Stimulated activated CD8-positive, alpha-beta memory T cell treated with anti-CD3 and anti-CD28 coated beads, Interleukin-7, amount 100 ng/mL, for 4 hours (primary cell): ENCODE data around the gene UCP3.
"Not testable (repeated sequence)": the region's sequence is repeated elsewhere in the genome, so short reads cannot be mapped to it uniquely, and the experiment has no call there.

Experiments
- DNase-seq, 2 donors: peaks; one replicate each; pipeline ENCODE4 v3.0.0-alpha.2; 2020; ENCODE audit warnings: low read depth in 2 of 2

UCP3 gene

DNA sequence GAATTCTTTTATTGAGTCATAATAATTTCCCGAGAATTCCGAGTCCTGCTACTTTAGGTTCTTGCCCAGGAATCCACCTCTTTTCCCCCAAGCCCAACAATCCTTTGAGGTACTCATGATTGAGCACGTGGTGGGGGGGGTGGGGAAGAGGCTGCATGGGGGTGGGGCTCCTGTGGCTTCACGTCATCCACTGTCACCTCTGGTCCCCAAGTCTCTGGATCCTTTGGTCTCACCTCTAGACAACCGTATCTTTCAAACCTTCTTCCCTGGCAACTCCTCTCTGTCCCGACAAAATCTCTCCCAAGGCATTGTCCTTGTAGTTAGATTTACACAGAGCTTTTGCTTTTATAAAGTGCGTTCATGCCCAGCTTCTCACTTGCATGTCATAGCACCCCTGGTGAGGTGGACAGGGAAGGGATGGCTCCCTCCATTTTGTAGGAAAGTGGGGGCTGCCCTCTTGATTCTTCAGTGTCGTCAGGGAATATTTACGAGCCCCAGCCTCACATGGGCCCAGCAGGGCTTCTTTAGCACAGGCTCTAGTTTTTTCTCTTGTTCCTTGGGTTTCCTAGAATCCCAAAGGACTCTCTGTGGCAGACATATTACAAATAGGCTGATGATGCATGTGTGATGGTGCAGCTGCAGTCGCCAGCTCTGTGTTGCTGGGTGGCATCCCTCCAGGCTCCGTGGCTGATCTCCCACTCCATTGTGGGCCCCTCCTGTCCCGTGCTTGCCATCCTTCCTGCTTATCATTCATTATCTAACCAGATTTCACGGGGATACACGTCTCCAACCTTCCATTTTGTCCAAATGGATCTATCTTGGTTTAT is 8.4 kb downstream of the UCP3 start:
- DNase-seq = no peak

- no peak for DNase-seq
Observed at GRCh38 chr11:73999581-74000306, 9.1 kb downstream of the UCP3 start.

DNA sequence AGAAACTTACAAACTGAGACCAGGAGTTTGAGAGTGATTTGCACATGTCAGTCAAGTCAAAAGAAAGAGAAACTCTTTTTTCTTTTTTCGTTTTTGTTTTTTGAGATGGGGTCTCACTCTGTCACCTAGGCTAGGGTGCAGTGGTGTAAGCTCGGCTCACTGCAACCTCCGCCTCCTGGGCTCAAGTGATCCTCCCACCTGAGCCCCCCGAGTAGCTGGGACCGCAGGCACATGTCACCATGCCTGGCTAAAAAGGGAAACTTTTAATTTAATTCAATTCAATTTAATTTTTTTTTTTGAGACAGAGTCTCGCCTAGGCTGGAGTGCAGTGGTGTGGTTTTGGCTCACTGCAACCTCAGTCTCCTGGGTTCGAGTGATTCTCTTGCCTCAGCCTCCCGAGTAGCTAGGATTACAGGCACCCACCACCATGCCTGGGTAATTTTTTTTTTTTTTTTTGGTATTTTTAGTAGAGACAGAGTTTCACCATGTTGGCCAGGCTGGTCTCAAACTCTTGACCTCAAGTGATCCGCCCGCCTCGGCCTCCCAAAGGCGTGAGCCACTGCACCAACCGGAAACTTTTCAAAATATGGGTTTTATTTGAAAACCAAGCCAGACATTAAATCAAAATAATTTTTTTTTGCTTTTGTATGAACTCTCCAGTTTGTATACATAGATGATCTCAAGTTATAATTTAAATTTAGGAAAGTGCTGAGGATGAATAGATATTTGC is 9.9 kb downstream of the UCP3 start:
- no peak for DNase-seq

- DNase-seq = no peak
Observed at GRCh38 chr11:73997120-73997770, 11.6 kb downstream of the UCP3 start.

- no peak for DNase-seq
Observed at GRCh38 chr11:73996161-73996747, 12.6 kb downstream of the UCP3 start.

- no peak for DNase-seq
Observed at GRCh38 chr11:73995731-73996130, 13.2 kb downstream of the UCP3 start.

DNA sequence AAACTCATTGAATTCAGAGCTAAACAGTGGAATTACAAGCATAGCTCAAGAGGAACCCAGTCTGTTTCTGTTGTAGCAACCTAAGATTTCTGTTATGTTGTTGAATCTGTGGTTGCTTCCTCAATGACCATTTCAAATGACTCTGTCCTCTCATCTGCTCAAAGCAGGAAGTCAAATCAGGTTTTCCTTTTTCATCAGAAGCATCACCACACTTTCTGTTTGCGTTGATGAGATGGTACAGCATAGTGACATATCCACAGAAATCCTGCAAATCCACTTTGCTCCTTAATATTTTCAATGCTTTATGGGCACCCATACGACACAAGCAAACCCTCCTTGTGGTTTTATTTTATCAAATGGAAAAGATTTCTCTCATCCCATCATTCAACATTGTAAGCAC is 13.6 kb downstream of the UCP3 start:
- no peak for DNase-seq

DNA sequence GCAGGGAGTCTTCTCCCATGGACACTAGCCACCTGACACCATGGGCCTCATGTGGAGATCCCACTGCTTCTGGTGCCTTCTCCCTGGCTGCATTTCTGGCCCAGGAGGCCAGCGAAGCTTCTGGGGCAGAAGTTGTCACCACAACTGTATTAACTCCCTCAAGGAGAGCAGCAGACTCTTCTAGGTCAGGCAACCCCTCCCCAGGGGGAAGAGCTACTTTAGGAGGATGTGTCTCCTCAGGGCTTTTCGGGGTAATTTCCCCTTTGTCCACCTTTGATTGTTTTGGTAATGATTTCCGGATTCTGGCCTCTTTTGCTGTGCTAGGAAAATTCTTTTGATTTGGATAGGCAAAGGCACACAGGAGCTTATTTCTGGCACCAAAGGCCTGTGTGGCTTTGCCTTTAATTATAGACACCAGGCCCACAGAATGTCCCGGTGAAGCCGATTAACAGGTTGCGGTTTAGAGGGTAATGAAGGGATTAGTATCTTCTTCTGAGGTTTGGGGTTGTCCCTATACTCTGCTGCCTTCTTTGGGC is 17.3 kb downstream of the UCP3 start:
- no peak for DNase-seq

GRCh38 chr11:73990730-73991129 is 18.2 kb downstream of the UCP3 start:
- no peak for DNase-seq

- no peak for DNase-seq
Observed at GRCh38 chr11:73989156-73989555, 19.7 kb downstream of the UCP3 start.

GRCh38 chr11:73988227-73988626 is 20.7 kb downstream of the UCP3 start:
- no peak for DNase-seq

GRCh38 chr11:73985661-73986060 is 23.2 kb downstream of the UCP3 start:
- DNase-seq = not testable (repeated sequence)

DNA sequence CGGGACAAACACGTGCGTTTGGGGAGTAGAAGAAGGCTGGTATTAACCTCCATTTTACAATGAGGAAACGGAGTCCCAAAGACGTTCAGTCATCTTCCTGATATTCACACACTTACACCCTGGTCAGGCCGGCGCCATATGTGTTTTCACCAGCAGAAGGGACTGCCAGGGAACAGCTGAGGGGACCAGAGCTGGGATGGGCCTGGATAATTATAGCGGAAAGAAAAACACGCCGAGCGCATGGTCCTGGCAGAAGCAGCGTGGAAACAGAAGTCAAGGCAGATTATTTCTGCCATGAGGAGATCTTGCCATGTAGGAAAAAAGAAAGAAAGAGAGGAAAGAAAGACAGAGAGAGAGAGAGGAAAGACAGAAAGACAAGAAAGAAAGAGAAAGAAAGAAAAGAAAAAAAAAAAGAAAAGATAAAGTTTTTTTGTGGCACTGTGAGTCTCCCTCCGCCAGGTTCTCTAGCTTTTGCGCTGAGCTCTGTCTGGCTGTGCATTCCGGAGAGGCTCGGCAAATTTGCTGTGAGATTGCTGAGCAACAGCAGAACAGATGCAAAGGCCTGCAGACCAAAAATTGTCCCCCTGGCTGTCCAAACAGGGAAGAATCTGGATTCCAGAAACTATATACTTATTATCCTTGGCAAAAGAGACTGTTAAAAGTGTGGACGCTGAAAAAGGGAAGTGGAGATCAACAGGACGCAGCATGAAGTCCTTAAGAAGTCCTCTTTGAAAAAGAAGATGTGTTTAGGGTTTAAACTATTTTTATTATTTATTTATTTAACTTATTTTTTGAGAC is 24.9 kb downstream of the UCP3 start:
- no peak for DNase-seq

DNA sequence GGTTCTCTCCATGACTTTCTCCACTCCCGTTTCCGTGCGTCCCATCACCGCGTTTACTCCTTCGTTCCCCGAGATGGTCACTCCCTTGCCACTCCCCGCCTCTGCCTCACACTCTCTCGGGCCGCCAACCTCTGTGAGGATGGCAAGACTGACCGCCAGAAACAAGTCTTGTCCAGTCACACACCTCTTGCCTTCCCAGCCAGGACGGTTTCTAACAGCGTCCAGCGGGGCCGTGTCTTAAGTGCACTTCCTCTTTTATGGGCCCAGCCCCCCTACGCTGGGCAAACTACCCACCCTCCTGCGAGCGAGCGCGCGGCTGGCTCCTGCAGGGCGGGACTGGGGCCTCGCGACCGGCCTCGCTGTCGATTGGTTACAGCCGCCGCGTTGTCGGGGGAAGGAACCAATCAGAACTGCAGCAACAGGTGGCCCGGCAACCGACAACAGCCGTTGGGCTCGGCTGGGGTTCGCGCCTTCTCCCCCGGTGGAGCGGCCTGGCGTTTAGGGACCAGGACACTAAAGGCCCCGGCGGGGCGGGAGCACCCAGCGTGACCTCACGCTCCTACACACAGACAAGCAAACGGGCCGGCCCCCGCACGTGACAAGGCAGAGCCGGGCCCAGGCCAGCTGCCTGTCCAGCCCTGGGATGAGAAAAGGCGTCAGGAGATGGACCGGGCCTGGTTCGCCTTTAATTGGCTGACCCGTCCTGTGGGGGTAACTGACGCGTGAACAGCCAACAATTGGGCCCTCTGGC is 25.7 kb downstream of the UCP3 start:
- peak; percentile 87 to 91 for DNase-seq

DNA sequence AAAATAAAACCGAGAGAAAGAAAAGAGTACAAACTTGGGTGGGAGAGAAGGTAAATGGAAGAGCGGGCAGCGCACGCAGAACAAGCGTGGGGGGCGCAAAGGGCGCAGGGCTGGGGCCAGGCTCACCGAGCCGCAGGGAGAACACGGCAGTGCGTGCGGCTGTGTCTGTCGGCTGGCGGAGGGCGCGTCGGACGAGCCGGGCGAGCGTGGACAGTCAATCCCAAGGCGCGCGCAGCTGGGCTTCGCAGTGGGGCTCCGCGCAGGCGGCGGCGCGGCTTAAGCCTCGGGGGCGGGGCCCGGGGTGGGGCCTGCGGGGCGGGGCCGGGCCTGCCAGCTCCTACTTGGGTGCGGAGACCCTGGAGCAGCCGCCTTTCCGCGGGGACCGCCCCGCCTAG is 26.3 kb downstream of the UCP3 start, which contains the start of gene UCP2:
Gene UCP2, minus strand, starts transcription at position 249 of the 395 bp plus-strand sequence. CDS start 4,465 bp downstream, outside the sequence.
- DNase-seq = peak; percentile 49 to 79

GRCh38 chr11:73981051-73981805 is 27.7 kb downstream of the UCP3 start:
- DNase-seq = no peak

DNA sequence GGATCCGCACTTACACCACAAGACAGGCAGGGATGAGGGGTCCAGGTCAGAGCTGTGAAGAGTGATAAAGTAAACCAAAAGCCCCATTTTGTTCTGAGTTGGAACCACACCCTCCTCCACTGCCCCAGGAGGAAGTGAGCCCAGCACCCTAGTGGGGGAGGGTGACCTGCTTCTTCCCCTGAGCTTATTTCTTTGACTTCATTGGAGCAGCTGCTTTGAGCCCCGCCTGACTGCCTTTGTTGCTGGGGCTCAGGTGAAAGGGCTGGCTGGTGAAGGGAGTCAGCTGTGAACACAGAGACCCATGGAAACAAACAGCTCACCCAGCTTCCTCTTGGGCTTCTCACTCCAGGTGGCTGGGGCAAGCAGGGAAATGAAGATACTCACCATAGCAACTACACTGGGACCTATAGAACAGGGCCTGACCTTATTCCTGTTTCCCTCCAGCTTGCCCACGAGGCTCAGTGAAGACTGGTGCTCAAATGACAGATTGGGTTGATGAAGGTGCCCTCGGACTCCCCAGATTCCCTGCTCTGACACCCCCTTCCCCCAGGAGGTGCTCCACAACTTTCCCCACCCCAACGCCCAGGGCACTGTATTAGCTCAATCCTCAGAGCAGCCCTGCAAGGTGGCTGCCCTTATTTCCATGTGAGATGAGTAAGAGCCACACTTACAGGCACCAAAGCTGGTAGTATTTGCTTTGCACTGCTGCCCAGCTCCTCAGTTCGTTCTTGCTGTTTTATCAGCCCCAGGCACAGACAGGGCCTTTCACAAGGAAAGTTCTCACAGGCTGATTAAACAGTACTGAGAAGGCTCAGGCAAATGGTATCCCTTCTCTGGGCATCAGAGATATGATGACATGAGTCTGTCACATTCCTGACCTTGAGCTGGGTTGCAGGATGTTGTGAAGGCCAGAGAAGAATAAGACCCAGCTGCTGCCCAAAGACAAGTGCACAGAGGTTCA is 28.6 kb downstream of the UCP3 start:
- peak; percentile 58 to 63 for DNase-seq
